ENCODE data around the gene CSNK2A2.

- no peak for TF ChIP-seq EP300 (IDR thresholded peaks at IDR 0.05; ENCODE audit: low read depth)
- no peak for TF ChIP-seq CTCF (IDR thresholded peaks at IDR 0.05)
- TF ChIP-seq POLR2A (IDR thresholded peaks at IDR 0.05): no peak
- no peak for TF ChIP-seq POLR2AphosphoS5 (IDR thresholded peaks at IDR 0.05)
These were observed 7.5 kb upstream of the CSNK2A2 start for GRCh38 chr16:58205276-58206036.
